ENCODE data around the gene SAMM50. TPM values are rescaled to one million over a fixed set of nuclear protein-coding genes. Genes with fewer than 3 reads are reported as not detected.
"Not testable (repeated sequence)": the region's sequence is repeated elsewhere in the genome, so short reads cannot be mapped to it uniquely, and the experiment has no call there.

Gene SAMM50
- total RNA-seq, 1 donor from 2014 or later, result 57.5 TPM

DNA sequence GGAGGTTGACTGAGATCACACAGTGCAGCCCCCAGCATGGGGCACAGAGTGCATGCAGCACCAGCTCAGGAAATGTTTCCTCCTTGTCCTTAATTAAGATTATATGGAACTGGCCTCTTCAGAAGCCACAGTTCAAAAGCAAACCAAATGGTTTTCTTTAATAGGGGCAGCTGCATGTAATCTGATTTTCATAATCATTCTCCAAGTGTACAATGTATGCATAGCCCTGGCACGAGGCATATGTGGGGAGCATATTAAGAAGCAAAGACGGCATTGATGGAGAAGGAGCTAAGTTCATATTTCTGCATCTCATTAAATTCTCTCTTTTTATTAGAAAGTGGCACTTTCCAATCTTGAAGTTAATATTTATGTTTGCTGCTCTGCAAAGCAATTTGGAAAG is 59.0 kb downstream of the SAMM50 start:
- no peaks in the 10 kb centered on the region for H3K9me3 Mint-ChIP-seq
- H3K36me3 Mint-ChIP-seq, result no peaks in the 10 kb centered on the region
- no peaks in the 10 kb centered on the region for H3K27me3 Mint-ChIP-seq
- peaks cover 8% of the 10 kb centered on the region for H3K4me1 Mint-ChIP-seq (ENCODE audit: unreplicated experiment)
- H3K4me3 Mint-ChIP-seq, result no peak overlapping the region
- TF ChIP-seq CTCF (conservative IDR thresholded peaks at IDR 0.05), result no peak
- DNase-seq (ENCODE audit: extremely low spot score, unreplicated experiment), result no peak
- H3K27ac Mint-ChIP-seq, result no peak overlapping the region

GRCh38 chr22:44016586-44016985 is 61.3 kb downstream of the SAMM50 start:
- H3K4me3 Mint-ChIP-seq; H3K36me3 Mint-ChIP-seq; H3K4me1 Mint-ChIP-seq (ENCODE audit: unreplicated experiment); H3K9me3 Mint-ChIP-seq; H3K27ac Mint-ChIP-seq; DNase-seq (ENCODE audit: extremely low spot score, unreplicated experiment); H3K27me3 Mint-ChIP-seq: not testable (repeated sequence)

- Mint-ChIP-seq H3K9me3 (no peaks in the 10 kb centered on the region), H3K36me3 (no peaks in the 10 kb centered on the region), H3K27me3 (no peaks in the 10 kb centered on the region), H3K4me1 (ENCODE audit: unreplicated experiment) (peaks cover 13% of the 10 kb centered on the region), H3K27ac (no peak overlapping the region), H3K4me3 (no peak overlapping the region)
- no peak for DNase-seq (ENCODE audit: extremely low spot score, unreplicated experiment)
- no peak for TF ChIP-seq CTCF (conservative IDR thresholded peaks at IDR 0.05)
These were observed 63.4 kb downstream of the SAMM50 start for GRCh38 chr22:44018594-44018993.

- no peak overlapping the region for H3K27ac Mint-ChIP-seq
- H3K9me3 Mint-ChIP-seq, result no peaks in the 10 kb centered on the region
These were observed 64.2 kb downstream of the SAMM50 start for GRCh38 chr22:44019416-44019815.

DNA sequence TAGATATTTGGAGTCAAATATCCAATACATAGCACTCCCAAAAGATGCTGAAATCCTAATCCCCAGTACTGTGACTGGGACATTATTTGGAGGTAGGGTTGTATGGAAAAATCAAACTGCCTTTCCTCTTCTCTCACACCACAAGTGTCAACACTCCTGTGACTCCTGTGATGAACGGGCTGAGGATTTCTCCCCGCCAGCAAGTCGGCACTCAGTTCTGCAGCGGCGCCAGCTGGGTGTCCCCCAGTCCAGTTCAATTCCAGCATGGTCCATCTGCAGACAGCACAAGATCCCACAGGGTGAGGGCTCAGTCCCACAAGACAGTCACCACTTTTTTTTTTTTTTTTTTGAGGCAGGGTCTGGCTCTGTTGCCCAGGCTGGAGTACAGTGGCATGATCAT is 64.6 kb downstream of the SAMM50 start:
- H3K27ac Mint-ChIP-seq, result no peak overlapping the region
- no peaks in the 10 kb centered on the region for H3K36me3 Mint-ChIP-seq
- no peak overlapping the region for H3K4me3 Mint-ChIP-seq
- peaks cover under 1% of the 10 kb centered on the region for H3K27me3 Mint-ChIP-seq
- no peak for DNase-seq (ENCODE audit: extremely low spot score, unreplicated experiment)
- peaks cover 8% of the 10 kb centered on the region for H3K4me1 Mint-ChIP-seq (ENCODE audit: unreplicated experiment)
- no peak for TF ChIP-seq CTCF (conservative IDR thresholded peaks at IDR 0.05)
- no peaks in the 10 kb centered on the region for H3K9me3 Mint-ChIP-seq

More at GRCh38 chr22:44019416-44019815, 64.2 kb downstream of the SAMM50 start:
- no peak for TF ChIP-seq CTCF (conservative IDR thresholded peaks at IDR 0.05)
- H3K4me1 Mint-ChIP-seq (ENCODE audit: unreplicated experiment), result peaks cover 10% of the 10 kb centered on the region
- no peaks in the 10 kb centered on the region for H3K27me3 Mint-ChIP-seq
- no peak for DNase-seq (ENCODE audit: extremely low spot score, unreplicated experiment)
- no peak overlapping the region for H3K4me3 Mint-ChIP-seq
- no peaks in the 10 kb centered on the region for H3K36me3 Mint-ChIP-seq

- DNase-seq (ENCODE audit: extremely low spot score, unreplicated experiment), result no peak
- H3K9me3 Mint-ChIP-seq, result no peaks in the 10 kb centered on the region
- H3K4me1 Mint-ChIP-seq (ENCODE audit: unreplicated experiment), result peaks cover 13% of the 10 kb centered on the region
- H3K27me3 Mint-ChIP-seq, result peaks cover 8% of the 10 kb centered on the region
- TF ChIP-seq CTCF (conservative IDR thresholded peaks at IDR 0.05), result no peak
- H3K27ac Mint-ChIP-seq, result no peak overlapping the region
- no peak overlapping the region for H3K4me3 Mint-ChIP-seq
- H3K36me3 Mint-ChIP-seq, result no peaks in the 10 kb centered on the region
These were observed 65.7 kb downstream of the SAMM50 start for GRCh38 chr22:44020981-44021380.
